CD4-positive, alpha-beta T cell treated with Interleukin-4 for 4 hours (primary cell): ENCODE data around the gene KCTD16.

Experiments used
- DNase-seq: peaks from one replicate; pipeline ENCODE4 v3.0.0-alpha.2; 2020

KCTD16 gene

GRCh38 chr5:144468571-144468970 is 297.9 kb downstream of the KCTD16 start:
- DNase-seq: no peak

GRCh38 chr5:144469106-144469505 is 298.4 kb downstream of the KCTD16 start:
- DNase-seq: no peak

DNA sequence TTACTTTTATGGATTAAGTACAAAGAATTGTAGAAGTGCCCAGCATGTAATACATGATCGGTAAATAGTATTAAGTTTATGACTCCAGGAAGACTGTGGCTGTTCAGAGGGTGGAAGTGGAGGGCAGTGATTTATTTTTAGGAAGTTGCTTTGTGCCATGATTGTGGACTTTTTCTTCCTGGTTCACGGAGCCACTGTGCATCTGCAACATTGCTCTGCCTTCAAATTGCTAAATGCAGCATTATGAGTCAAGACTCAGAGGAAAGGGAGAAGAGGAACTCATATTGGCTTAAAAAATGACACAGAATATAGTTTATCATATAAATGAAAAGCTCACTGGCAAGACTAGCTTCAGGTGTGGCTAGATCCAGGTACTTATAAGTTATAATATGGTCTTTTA is 301.5 kb downstream of the KCTD16 start:
- no peak for DNase-seq

DNA sequence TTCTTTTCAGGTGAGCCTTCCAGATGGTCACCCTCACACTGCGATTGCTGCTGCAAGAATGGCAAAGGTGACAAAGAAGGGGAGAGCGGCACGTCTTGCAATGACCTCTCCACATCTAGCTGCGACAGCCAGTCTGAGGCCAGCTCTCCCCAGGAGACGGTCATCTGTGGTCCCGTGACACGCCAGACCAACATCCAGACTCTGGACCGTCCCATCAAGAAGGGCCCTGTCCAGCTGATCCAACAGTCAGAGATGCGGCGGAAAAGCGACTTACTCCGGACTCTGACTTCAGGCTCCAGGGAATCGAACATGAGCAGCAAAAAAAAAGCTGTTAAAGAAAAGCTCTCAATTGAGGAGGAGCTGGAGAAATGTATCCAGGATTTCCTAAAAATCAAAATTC is 303.0 kb downstream of the KCTD16 start:
- no peak for DNase-seq

- no peak for DNase-seq
Observed at GRCh38 chr5:144478565-144478964, 307.9 kb downstream of the KCTD16 start.

- no peak for DNase-seq
Observed at GRCh38 chr5:144481861-144482260, 311.2 kb downstream of the KCTD16 start.

DNA sequence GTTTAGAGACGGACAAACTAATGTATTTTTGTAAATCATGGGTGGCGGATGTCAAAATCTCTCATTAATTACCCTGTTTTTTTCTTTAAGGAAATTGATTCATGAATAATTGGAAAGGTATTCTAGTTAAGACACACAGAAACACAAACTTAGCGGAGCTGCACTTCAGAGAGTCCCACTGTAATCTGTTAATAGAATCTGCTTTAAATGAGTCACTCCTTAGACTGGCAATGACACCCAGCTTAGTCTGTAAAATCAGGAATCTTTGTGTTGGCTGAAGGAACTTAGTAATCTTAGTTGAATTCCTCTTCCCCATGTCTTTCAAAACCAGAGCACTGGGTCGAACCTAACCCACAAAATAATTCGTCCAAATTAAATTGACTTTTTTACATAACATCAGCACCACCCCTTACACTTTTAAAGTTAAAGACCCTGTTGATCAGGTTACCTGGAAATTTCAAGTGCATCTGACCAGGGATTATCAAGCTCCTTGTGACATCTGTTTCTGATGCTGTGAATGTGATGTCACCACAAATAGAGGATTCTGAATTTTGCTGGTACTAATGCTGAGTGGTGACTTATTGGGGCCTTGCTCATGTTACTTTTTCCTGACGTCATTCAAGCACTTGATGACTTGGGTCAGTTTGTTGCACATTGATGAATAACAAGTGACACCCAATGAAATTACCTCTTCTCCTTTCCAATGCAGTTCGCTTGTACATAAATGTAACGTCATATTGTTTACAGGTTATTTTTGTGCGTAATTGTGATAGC is 313.6 kb downstream of the KCTD16 start:
- DNase-seq: no peak

DNA sequence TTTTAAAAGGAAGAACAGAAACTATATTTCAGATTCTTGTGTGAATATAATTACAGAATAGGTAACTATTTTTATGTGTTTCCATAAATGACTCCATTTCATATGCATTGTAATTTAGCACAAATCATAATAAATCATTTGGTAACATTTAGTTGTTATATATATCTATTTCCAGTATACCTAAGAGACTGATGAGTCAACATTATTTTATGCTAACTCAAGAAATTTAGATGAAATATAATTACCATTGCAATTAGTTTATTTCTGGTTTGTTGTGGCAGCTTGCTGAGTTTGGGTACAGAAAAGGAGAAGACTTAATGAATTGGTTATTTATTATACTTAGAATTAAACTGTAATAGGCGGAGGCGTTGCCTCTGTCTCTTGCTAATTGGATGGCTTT is 314.9 kb downstream of the KCTD16 start:
- DNase-seq: no peak

DNA sequence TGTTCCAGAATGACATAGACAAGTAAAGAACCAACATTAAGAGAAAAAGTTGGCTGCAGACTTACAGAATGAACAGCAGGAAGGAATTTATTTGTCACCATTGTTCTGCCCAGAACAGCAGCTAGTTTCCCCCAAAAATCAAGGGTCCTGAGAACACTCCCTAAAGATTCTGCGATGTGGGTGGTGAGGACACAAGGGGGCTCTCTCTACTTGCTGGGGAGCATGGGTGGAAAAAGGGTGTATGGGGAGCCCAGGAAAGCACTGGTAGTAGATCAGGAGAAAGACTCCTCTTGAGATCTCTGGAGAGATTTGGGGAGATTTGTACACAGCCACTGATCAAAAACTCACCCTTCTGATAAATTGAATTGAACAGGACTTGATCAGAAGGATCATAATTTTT is 316.5 kb downstream of the KCTD16 start:
- DNase-seq: no peak

GRCh38 chr5:144487761-144488160 is 317.1 kb downstream of the KCTD16 start:
- no peak for DNase-seq

GRCh38 chr5:144503123-144503522 is 332.4 kb downstream of the KCTD16 start:
- DNase-seq: no peak

DNA sequence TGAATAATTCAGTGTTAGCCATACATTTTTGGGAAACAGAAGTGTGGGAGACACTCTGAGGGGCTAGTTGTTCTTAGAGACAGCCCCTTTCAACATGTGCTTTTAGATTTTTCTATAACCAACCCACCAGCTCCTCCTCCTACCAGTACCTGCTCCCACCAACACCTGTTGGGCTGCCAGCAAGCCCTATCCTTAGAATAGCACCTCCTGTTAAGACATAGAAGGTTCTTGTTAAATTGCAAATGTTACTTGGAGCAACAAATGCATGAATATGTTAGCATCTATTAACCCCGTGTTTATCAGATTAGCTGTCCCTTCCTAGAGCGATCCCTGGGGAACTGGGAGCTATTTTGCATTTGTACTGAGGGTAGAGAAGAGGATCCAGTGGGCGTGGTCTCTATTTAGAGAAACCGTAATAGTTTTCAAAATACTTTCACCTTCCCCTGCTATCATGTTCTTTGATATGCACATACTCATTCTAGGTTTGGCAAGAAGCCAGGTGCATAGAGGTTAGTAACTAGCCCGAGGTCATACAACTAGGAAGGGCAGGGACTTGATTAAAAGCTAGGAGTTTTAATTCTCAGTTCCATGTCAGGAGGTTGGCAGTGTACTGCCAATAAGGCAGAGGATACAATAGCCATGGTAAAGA is 334.4 kb downstream of the KCTD16 start:
- DNase-seq: no peak

DNA sequence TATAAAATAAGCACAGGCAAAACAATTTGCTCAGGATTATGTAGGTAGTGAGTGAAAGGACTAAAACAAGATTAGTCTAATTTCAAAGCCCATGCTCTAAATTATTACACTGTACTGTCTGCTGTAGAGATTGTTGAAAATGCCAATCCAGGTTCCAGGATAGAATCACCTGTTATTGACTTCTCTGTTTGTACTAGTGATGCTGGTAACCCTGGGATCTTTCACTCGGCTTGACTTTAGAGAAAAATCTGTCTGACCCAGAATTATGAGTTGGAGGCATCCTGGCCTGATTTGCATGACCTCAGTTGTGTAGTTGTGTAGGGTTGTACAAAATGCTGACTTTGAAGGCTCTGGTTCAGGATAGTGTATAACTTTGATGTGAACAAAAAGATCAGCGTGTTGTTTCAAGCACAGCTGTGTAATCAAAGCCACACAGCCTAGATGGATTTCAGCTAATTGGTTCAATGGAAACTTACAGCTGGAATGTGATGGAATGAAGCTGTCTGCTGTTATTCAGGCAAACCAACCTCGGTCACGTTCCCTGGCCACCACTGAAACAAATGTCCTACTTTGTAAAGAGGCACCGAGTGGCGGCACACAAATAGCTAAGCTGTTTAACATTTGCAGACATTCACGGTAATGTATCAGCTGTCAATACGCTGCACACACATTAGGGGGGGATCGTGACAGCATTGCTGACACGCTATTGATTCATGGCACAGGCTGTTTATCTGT is 340.3 kb downstream of the KCTD16 start:
- no peak for DNase-seq

DNA sequence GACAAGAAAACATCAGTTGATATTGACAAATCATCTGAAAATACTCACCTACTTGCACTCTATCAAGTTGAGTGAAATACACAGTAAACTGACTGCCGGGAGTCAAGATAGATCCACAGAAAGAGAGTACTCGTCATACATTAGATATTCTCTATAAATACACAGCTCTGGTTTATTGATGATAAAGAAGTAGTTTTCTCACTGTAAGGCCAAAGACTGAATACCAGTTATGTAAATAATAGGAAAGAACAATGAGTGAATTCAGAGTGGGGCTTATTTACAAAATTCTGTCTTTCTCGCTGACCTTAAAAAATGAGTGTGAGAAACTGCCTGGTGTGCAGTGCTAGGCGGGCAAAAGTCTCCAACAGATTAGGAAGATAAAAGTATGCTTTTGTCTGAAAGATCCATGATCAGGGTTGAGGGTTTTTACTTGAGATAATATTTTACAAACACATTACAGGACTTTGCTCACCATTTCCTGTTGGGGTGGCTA is 341.0 kb downstream of the KCTD16 start:
- DNase-seq: no peak

DNA sequence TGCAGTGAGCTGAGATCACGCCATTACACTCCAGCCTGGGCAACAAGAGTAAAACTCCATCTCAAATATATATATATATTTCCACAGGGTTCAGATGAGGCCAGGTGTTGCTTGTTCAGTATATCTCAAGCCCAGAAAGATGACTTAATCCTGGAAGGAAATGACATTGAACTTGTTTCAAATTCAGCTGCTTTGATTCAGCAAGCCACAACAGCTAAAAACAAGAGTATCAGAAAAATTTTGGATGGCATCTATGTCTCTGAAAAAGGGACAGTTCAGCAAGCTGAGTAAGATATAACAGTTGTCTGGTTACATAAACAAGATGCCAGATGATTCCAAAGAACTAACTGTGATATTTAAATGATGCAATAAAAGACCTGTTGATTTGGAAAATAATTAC is 352.0 kb downstream of the KCTD16 start:
- no peak for DNase-seq

- no peak for DNase-seq
Observed at GRCh38 chr5:144525000-144525399, 354.3 kb downstream of the KCTD16 start.

DNA sequence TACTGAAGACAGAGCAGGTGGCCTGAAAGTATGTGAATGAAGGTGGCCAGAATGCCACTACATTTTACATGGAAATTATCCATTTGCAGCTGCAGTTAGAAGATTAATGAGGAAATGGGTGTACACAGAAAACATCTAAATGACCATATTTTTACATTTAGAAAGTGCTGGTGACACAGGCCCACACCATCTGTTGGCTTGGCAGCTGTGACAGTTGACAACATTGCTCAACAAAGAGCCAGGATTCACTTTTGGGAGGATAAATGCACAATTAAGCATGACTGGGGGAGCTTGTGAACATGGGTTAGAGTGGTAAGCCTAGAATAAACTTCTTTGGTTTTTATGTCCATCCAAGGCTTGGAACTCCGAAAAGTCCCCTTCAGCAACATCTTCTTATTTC is 360.5 kb downstream of the KCTD16 start:
- no peak for DNase-seq
